Erythroblast (primary cell): ENCODE results near the gene PLEKHG1.

ENCODE experiments used
- GATA1 ChIP-seq: IDR thresholded peaks from 2 replicates; pipeline ENCODE4 v1.6.1; 2011; ENCODE audit warnings: low read depth, mild to moderate bottlenecking, control low read depth, low read length, moderate library complexity
- POLR2A ChIP-seq: IDR thresholded peaks from 2 replicates; pipeline ENCODE4 v1.6.1; 2011; ENCODE audit warnings: mild to moderate bottlenecking, low read length

- no peak for TF ChIP-seq POLR2A
- no peak for TF ChIP-seq GATA1
Measured at GRCh38 chr6:150639823-150640331, 40.2 kb downstream of the PLEKHG1 start.
